B cell (primary cell): ENCODE data around the gene MAPT. TPM values are rescaled to one million over a fixed set of nuclear protein-coding genes. Genes with fewer than 3 reads are reported as not detected.

ENCODE experiments used
- ATAC-seq: fragments of 200-7000 bp; cut with Tn5 transposase; one replicate; pipeline ENCODE4 v1.10.0; 2021; ENCODE audit warnings: low read depth, mild to moderate bottlenecking, moderate number of reproducible peaks, moderate library complexity
- CTCF ChIA-PET: fragments of 350-600 bp; sonication (Branson Sonifier 250); formaldehyde crosslinking; loops from one replicate; lab custom pipeline; 2021; ENCODE audit warnings: antibody characterized with exemption, inconsistent platforms; lab: Charles Lee
- POLR2A ChIA-PET: fragments of 350-600 bp; sonication (Branson Sonifier 250); formaldehyde crosslinking; loops from one replicate; lab custom pipeline; 2021; ENCODE audit warnings: antibody characterized with exemption; lab: Charles Lee
- DNase-seq: peaks from one replicate; pipeline ENCODE4 v3.0.0; 2013
- H2AFZ ChIP-seq: 2 replicates; pipeline ENCODE4 v1.6.1; 2012; ENCODE audit warnings: mild to moderate bottlenecking, low read depth, low read length; ENCODE audit not compliant: insufficient read depth, poor library complexity, severe bottlenecking
- H3K27ac ChIP-seq, 2 donors: 1 replicate in 1 of 2; 2 replicates in 1 of 2; pipeline ENCODE4 v1.5.1; 2012 to 2013; ENCODE audit warnings: low read length in 2 of 2, mild to moderate bottlenecking in 2 of 2, moderate library complexity in 1 of 2
- H3K27me3 ChIP-seq, 4 experiments: fragments of 200-600 bp in 1 of 4; sonication (generic) in 1 of 4; replicated peaks in 1 of 4; 1 replicate in 2 of 4; 2 replicates in 2 of 4; pipeline versions ENCODE4 v1.6.1 to v1.7.0; 2013 to 2016; ENCODE audit warnings: low read length in 3 of 4, mild to moderate bottlenecking in 2 of 4, mixed read lengths in 1 of 4, moderate library complexity in 1 of 4; ENCODE audit not compliant: insufficient read depth in 4 of 4, control insufficient read depth in 3 of 4; ENCODE audit errors: control extremely low read depth in 1 of 4
- H3K36me3 ChIP-seq, 2 experiments: replicated peaks in 1 of 2; 1 replicate in 1 of 2; 2 replicates in 1 of 2; pipeline versions ENCODE4 v1.6.1 to v1.7.1; 2013; ENCODE audit warnings: low read length in 1 of 2; ENCODE audit not compliant: insufficient read depth in 2 of 2, control insufficient read depth in 1 of 2; ENCODE audit errors: control extremely low read depth in 1 of 2, extremely low read depth in 1 of 2
- H3K4me1 ChIP-seq, 2 donors: fragments of 200-600 bp in 1 of 2; sonication (generic) in 1 of 2; 1 replicate in 1 of 2; 2 replicates in 1 of 2; pipeline versions ENCODE4 v1.5.1 to v1.6.1; 2013 to 2017; ENCODE audit warnings: low read length in 2 of 2; ENCODE audit not compliant: control insufficient read depth in 2 of 2, insufficient read depth in 2 of 2
- H3K4me2 ChIP-seq: replicated peaks from 2 replicates; pipeline ENCODE3; 2012; ENCODE audit warnings: mild to moderate bottlenecking, low read depth, low read length; ENCODE audit not compliant: poor library complexity, severe bottlenecking
- H3K4me3 ChIP-seq, 5 experiments: fragments of 200-600 bp in 1 of 5; sonication (generic) in 1 of 5; 1 replicate in 3 of 5; 2 replicates in 2 of 5; pipeline versions ENCODE4 v1.5.1 to v1.7.0; 2011 to 2016; ENCODE audit warnings: low read length in 4 of 5, mild to moderate bottlenecking in 4 of 5, low read depth in 2 of 5, control low read depth in 1 of 5, moderate library complexity in 1 of 5; ENCODE audit not compliant: insufficient read depth in 1 of 5; ENCODE audit errors: control extremely low read depth in 1 of 5, extremely low read depth in 1 of 5
- H3K79me2 ChIP-seq: fragments of 200-600 bp; sonication (generic); one replicate; pipeline ENCODE4 v1.6.0; 2016; ENCODE audit warnings: low read length; ENCODE audit not compliant: control insufficient read depth, insufficient read depth
- H3K9ac ChIP-seq: fragments of 200-600 bp; sonication (generic); 2 replicates; pipeline ENCODE4 v1.6.1; 2017; ENCODE audit warnings: mild to moderate bottlenecking, low read length, moderate library complexity
- H3K9me3 ChIP-seq, 3 donors: one replicate each; pipeline versions ENCODE4 v1.6.1 to v1.7.1; 2013; ENCODE audit warnings: low read length in 2 of 3; ENCODE audit not compliant: control insufficient read depth in 2 of 3, insufficient read depth in 1 of 3; ENCODE audit errors: control extremely low read depth in 1 of 3
- H4K20me1 ChIP-seq: 2 replicates; pipeline ENCODE4 v1.6.0; 2012; ENCODE audit warnings: mild to moderate bottlenecking, low read length; ENCODE audit not compliant: insufficient read depth, control insufficient read depth, poor library complexity, severe bottlenecking
- H3K27ac Mint-ChIP-seq: one replicate; pipeline ENCODE4 v1.8.0; 2021; ENCODE audit warnings: mixed read lengths
- H3K27me3 Mint-ChIP-seq: one replicate; pipeline ENCODE4 v1.8.0; 2021; ENCODE audit warnings: mixed read lengths
- H3K4me1 Mint-ChIP-seq: one replicate; pipeline ENCODE4 v1.8.0; 2021; ENCODE audit warnings: mixed read lengths
- H3K4me3 Mint-ChIP-seq: one replicate; pipeline ENCODE4 v1.8.0; 2021; ENCODE audit warnings: mixed read lengths
- H3K9me3 Mint-ChIP-seq: one replicate; pipeline ENCODE4 v1.8.0; 2022; ENCODE audit warnings: mixed read lengths; ENCODE audit not compliant: insufficient read depth
- EZH2 ChIP-seq: IDR thresholded peaks from 2 replicates; pipeline ENCODE4 v1.6.1; 2012; ENCODE audit warnings: borderline replicate concordance, low read depth, mild to moderate bottlenecking, moderate library complexity, low read length; ENCODE audit not compliant: insufficient read depth, poor library complexity, severe bottlenecking
- WGBS: methylation state at CpG from one replicate; pipeline ENCODE4 v1.1.5; 2013; ENCODE audit warnings: missing lambda C conversion rate; ENCODE audit not compliant: insufficient coverage; 5-methylcytosine and 5-hydroxymethylcytosine counted together
- intact Hi-C: fragments of 100-400 bp; cut with micrococcal nuclease; formaldehyde crosslinking; loops from one replicate; pipeline ENCODE4 v1.10.0; 2022
- polyA plus RNA-seq: library from polyadenylated mRNA; depleted of rRNA; stranded (reverse); fragments of >200 nt; gene quantifications from 2 replicates; pipeline ENCODE4 v1.2.3, GENCODE V29; 2012
- total RNA-seq, 2 donors: library from RNA; stranded (reverse); fragments of 120-200 nt in 1 of 2; gene quantifications; 1 replicate in 1 of 2; 2 replicates in 1 of 2; pipeline versions ENCODE4 v1.2.3 to v1.2.4, GENCODE V29; 2013 to 2022
- TF ChIP-seq, protein P1 (sequence below): fragments of 200-600 bp; IDR thresholded peaks from one replicate; pipeline ENCODE4 v1.8.0; 2022; ENCODE audit warnings: antibody characterized with exemption, mild to moderate bottlenecking

The MAPT gene
- total and polyA plus RNA-seq, 2 donors (not counting 1 experiment from before 2014, with no cell fraction given): 0.13 to 0.20 TPM

DNA sequence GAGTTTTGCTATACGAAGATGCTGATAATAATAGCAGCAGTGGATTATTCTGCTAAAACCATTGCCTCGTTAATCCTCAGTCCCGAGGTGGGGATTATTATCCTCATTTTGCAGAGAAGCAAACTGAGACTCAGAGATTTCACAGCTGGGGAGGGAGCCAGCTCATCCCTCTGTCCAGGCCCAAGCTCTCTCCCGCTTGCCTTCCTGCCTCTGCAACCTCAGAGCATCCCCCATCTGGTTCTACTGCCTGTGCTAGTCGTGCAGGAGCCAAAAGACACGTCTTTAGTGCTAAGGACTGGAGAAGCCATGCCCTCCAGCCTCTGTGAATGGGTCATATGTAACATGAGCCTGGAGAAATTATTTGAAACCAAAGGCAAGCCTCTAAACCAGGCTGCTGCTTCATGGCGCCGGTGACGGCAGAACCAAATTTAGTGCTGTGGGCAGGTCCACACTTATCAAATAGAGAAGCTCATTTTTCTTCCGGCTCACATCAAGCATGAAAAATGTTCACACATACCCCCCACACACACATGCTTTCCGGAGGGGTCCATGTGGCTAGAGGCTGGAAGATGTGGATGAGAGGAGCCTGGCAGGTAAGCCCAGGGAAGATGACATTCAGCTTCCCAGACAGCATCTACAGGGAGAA is 13.5 kb downstream of the MAPT start:
- no peak for ATAC-seq
- Histone ChIP-seq H3K27ac (no peak overlapping the region), H3K79me2 (no peaks in the 10 kb centered on the region), H3K4me3 (no peak overlapping the region), H3K27me3 (peaks cover 0 to 26% (median 6%) of the 10 kb centered on the region in 4 experiments), H3K4me2 (no peak overlapping the region), H2AFZ (no peak overlapping the region), H3K9me3 (peaks cover 0 to 5% (median 4%) of the 10 kb centered on the region in 3 donors), H3K36me3 (no peaks in the 10 kb centered on the region), H4K20me1 (no peaks in the 10 kb centered on the region), H3K9ac (no peak overlapping the region), H3K4me1 (no peaks in the 10 kb centered on the region)
- no peak for TF ChIP-seq EZH2
- TF ChIP-seq, protein P1, sequence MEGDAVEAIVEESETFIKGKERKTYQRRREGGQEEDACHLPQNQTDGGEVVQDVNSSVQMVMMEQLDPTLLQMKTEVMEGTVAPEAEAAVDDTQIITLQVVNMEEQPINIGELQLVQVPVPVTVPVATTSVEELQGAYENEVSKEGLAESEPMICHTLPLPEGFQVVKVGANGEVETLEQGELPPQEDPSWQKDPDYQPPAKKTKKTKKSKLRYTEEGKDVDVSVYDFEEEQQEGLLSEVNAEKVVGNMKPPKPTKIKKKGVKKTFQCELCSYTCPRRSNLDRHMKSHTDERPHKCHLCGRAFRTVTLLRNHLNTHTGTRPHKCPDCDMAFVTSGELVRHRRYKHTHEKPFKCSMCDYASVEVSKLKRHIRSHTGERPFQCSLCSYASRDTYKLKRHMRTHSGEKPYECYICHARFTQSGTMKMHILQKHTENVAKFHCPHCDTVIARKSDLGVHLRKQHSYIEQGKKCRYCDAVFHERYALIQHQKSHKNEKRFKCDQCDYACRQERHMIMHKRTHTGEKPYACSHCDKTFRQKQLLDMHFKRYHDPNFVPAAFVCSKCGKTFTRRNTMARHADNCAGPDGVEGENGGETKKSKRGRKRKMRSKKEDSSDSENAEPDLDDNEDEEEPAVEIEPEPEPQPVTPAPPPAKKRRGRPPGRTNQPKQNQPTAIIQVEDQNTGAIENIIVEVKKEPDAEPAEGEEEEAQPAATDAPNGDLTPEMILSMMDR: no peak
- H3K27me3 Mint-ChIP-seq: peaks cover 35% of the 10 kb centered on the region
- H3K4me1 Mint-ChIP-seq: no peaks in the 10 kb centered on the region
- intact Hi-C loops: no loop called here
- H3K4me3 Mint-ChIP-seq: no peak overlapping the region
- ChIA-PET POLR2A (no interaction called here), CTCF (no interaction called here)
- DNase-seq: no peak
- peaks cover 2% of the 10 kb centered on the region for H3K9me3 Mint-ChIP-seq
- WGBS: 84% methylated on average over 8 of the region's 11 CpGs
- no peak overlapping the region for H3K27ac Mint-ChIP-seq

DNA sequence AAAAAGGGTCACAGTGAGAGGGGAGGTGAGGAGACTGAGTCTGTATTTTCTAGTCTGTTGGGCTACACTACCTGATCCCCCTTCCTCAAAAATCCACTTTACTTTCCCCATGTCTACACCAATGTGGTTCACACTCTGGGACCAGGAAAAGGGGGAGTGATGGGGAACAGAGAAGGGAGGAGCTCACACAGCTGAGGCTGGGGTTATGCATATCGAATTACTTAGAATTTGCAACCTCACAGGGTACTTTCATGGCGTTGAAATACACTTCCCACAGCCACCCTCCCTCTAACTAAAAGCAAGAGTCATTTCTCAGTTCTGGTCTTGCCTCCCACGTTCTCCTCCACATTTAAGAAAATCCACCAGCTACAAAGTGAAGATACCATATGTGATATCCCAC is 14.1 kb downstream of the MAPT start:
- peaks cover 40% of the 10 kb centered on the region for H3K27me3 Mint-ChIP-seq
- H3K9ac ChIP-seq: no peak overlapping the region
- ChIA-PET POLR2A (no interaction called here), CTCF (no interaction called here)
- H3K27ac Mint-ChIP-seq: no peak overlapping the region
- H4K20me1 ChIP-seq: no peaks in the 10 kb centered on the region
- H3K4me1 Mint-ChIP-seq: no peaks in the 10 kb centered on the region
- H3K4me3 ChIP-seq: no peak overlapping the region
- no peaks in the 10 kb centered on the region for H3K36me3 ChIP-seq
- no peak overlapping the region for H2AFZ ChIP-seq
- DNase-seq (no peak), ATAC-seq (no peak)
- no peak overlapping the region for H3K27ac ChIP-seq
- H3K4me3 Mint-ChIP-seq: no peak overlapping the region
- H3K27me3 ChIP-seq: peaks cover 0 to 21% (median 5%) of the 10 kb centered on the region in 4 experiments
- H3K9me3 Mint-ChIP-seq: peaks cover 8% of the 10 kb centered on the region
- no peak for TF ChIP-seq EZH2
- TF ChIP-seq, protein P1: no peak
- intact Hi-C loops: no loop called here
- WGBS: 40% methylated on average over 1 of the region's 3 CpGs
- no peaks in the 10 kb centered on the region for H3K4me1 ChIP-seq
- H3K9me3 ChIP-seq: peaks cover 0 to 6% (median 5%) of the 10 kb centered on the region in 3 donors
- H3K79me2 ChIP-seq: no peaks in the 10 kb centered on the region
- no peak overlapping the region for H3K4me2 ChIP-seq
